Liver (tissue), 3 donors: ENCODE data around the gene GLB1L3.

Experiments used
- EGR1 ChIP-seq, 2 donors: IDR thresholded peaks; 2 replicates each; pipeline ENCODE4 v1.6.1; 2016 to 2018; ENCODE audit warnings: antibody characterized with exemption in 2 of 2, low read depth in 2 of 2
- GABPA ChIP-seq, 2 donors: IDR thresholded peaks in 1 of 2; conservative IDR thresholded peaks in 1 of 2; 2 replicates each; pipeline ENCODE4 v1.6.1; 2016; ENCODE audit warnings: antibody characterized with exemption in 2 of 2, mild to moderate bottlenecking in 1 of 2, moderate library complexity in 1 of 2
- JUND ChIP-seq, 2 donors: IDR thresholded peaks; 2 replicates each; pipeline ENCODE4 v1.6.1; 2016; ENCODE audit warnings: antibody characterized with exemption in 2 of 2
- SP1 ChIP-seq: IDR thresholded peaks from 2 replicates; pipeline ENCODE4 v1.6.1; 2018; ENCODE audit warnings: antibody characterized with exemption, mild to moderate bottlenecking
- YY1 ChIP-seq: IDR thresholded peaks from 2 replicates; pipeline ENCODE4 v1.6.1; 2016; ENCODE audit warnings: antibody characterized with exemption, mild to moderate bottlenecking
- TF ChIP-seq, protein P1 (sequence below): fragments of 150-350 bp; IDR thresholded peaks from 2 replicates; pipeline ENCODE4 v1.5.1; 2017; ENCODE audit warnings: improper control_type of control experiment, low read depth, low read length; ENCODE audit not compliant: missing input control
- TF ChIP-seq, protein P2 (sequence below): IDR thresholded peaks from 2 replicates; pipeline ENCODE4 v1.6.1; 2016; ENCODE audit warnings: antibody characterized with exemption, mild to moderate bottlenecking
- donor health status: healthy.
- donor health status: healthy.

DNA sequence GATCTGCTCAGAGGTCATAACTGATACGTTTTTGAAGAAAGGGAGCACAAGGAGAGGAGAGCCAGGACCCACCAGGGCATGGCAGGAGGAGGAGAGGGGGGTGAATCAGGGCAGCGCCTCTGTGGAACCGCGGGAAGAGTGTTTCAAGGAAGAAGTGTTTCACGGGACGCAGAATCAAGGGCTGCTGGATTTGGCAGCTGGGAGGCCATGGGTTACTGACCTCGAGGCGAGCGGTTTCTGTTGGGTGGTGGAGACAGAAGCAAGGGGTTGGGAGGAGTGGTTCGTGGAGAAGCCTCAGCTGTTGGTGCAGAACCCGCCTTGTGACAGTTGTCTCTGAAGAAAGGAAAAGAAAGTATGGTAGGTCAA, 38.6 kb upstream of the GLB1L3 start:
- TF ChIP-seq EGR1 (IDR thresholded peaks at IDR 0.05; ENCODE audit: low read depth in 2 of 2) (no peak), JUND (IDR thresholded peaks at IDR 0.05) (no peak), GABPA (IDR thresholded peaks at IDR 0.05 in 1 of 2, conservative IDR thresholded peaks at IDR 0.05 in 1 of 2) (no peak), SP1 (no peak), YY1 (no peak)
- TF ChIP-seq, protein P1, sequence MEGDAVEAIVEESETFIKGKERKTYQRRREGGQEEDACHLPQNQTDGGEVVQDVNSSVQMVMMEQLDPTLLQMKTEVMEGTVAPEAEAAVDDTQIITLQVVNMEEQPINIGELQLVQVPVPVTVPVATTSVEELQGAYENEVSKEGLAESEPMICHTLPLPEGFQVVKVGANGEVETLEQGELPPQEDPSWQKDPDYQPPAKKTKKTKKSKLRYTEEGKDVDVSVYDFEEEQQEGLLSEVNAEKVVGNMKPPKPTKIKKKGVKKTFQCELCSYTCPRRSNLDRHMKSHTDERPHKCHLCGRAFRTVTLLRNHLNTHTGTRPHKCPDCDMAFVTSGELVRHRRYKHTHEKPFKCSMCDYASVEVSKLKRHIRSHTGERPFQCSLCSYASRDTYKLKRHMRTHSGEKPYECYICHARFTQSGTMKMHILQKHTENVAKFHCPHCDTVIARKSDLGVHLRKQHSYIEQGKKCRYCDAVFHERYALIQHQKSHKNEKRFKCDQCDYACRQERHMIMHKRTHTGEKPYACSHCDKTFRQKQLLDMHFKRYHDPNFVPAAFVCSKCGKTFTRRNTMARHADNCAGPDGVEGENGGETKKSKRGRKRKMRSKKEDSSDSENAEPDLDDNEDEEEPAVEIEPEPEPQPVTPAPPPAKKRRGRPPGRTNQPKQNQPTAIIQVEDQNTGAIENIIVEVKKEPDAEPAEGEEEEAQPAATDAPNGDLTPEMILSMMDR = no peak
- TF ChIP-seq, protein P2, sequence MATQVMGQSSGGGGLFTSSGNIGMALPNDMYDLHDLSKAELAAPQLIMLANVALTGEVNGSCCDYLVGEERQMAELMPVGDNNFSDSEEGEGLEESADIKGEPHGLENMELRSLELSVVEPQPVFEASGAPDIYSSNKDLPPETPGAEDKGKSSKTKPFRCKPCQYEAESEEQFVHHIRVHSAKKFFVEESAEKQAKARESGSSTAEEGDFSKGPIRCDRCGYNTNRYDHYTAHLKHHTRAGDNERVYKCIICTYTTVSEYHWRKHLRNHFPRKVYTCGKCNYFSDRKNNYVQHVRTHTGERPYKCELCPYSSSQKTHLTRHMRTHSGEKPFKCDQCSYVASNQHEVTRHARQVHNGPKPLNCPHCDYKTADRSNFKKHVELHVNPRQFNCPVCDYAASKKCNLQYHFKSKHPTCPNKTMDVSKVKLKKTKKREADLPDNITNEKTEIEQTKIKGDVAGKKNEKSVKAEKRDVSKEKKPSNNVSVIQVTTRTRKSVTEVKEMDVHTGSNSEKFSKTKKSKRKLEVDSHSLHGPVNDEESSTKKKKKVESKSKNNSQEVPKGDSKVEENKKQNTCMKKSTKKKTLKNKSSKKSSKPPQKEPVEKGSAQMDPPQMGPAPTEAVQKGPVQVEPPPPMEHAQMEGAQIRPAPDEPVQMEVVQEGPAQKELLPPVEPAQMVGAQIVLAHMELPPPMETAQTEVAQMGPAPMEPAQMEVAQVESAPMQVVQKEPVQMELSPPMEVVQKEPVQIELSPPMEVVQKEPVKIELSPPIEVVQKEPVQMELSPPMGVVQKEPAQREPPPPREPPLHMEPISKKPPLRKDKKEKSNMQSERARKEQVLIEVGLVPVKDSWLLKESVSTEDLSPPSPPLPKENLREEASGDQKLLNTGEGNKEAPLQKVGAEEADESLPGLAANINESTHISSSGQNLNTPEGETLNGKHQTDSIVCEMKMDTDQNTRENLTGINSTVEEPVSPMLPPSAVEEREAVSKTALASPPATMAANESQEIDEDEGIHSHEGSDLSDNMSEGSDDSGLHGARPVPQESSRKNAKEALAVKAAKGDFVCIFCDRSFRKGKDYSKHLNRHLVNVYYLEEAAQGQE = no peak
